Measurements from ENCODE around the gene NUP93.

NUP93 gene

DNA sequence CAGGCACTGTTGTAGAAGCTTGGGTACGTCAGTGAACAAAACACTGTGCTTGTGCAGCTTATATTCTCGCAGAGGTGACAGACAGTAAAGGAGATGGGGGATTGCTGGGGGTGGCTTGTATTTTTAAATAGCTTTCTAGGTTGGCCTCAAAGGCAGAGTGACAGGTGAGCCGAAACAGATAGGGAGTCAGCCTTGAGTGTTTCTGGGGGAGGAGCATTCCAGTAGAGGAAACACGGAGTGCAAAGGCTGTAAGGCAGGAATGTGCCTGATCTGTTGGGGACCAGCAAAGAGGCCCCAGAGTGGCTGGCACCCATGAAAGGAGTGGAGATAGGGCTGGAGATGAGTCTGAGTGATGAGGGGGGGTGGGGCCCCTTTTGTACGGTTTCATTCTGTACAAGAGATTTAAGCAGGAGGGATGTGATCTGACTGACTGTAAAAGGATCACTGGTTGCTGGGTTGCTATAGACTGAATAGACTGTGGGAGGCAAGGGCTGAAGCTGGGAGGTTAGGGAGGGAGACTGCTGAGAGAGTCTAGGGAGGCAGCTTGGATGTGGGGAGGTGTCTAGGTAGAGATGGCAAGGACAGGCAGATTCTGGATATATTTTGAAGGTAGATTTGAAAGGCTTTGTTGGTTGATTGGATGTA is 15.2 kb downstream of the NUP93 start:
- DNase-seq, result no peak

GRCh38 chr16:56747486-56748045 is 17.6 kb downstream of the NUP93 start:
- no peak for DNase-seq

GRCh38 chr16:56748191-56748590 is 18.3 kb downstream of the NUP93 start:
- no peak for DNase-seq

- no peak for DNase-seq
Measured at GRCh38 chr16:56748826-56749225, 18.9 kb downstream of the NUP93 start.

- DNase-seq, result no peak
Measured at GRCh38 chr16:56749672-56750491, 20.0 kb downstream of the NUP93 start.

DNA sequence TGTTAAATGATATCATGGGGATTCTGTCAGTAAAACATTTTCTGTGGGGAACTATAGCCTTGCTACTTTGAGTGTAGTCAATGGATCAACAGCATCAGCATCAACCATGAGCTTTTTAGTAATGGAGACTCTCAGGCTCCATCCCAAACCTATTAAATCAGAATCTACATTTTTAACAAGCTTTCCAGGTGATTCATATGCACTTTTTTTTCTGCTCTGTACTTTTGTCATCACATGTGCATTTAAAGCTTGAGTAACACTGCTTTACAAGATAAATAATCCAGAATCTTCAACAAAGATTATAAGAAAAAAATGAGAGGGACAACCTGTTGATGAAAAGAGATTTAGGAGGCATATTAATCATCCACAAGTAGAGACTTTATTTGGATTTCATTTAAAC is 23.5 kb downstream of the NUP93 start:
- no peak for DNase-seq

- DNase-seq, result no peak
Measured at GRCh38 chr16:56755038-56755437, 25.1 kb downstream of the NUP93 start.

DNA sequence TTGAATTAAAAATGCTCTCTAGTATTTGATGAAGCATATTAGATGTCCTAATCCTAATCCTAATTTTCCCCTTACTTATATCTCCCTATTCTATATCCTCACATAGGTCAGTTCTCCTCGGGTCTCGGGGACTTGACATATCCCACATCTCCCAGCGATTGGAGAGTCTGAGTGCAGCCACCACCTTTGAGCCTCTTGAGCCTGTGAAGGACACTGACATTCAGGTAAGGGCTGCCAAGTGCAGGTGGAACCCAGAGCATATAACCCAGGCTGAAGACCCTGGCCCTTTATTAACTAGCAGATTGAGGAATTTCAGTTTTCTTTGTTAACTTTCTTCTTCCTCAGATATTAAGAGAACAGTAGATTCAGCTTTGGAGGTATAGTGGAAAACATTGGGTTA is 28.5 kb downstream of the NUP93 start:
- no peak for DNase-seq

- no peak for DNase-seq
Measured at GRCh38 chr16:56758930-56759329, 29.0 kb downstream of the NUP93 start.

DNA sequence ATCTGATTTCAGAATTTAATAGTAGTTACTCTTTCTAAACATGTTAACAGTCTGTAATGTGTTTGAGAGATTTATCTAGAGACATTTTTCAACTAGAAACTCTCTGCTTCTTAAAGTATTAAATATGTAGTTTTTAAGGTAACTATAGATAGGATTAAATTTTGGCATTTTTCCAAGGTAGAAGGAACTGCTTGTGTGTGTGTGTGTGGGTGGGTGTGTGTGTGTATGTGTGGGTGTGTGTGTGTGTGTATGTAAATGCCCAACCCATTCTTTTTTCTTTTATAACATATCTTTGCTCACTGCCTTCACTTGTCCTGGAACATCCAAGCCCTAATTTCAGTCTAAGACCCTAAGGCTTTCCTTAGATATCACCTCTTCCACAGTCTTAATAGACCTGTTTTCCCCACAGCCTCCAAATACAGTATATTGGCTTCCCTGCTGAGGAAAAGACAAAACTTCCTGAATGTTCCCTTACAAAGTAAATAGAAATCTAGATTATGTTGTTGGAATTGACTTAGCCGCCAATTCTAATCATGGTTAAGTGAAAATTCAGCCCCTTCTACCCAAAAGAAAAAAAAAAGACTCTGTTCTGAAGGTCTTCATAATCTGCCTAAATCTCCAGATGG is 33.5 kb downstream of the NUP93 start:
- no peak for DNase-seq

GRCh38 chr16:56764835-56765234 is 34.9 kb downstream of the NUP93 start:
- no peak for DNase-seq

- no peak for DNase-seq
Measured at GRCh38 chr16:56765949-56766348, 36.0 kb downstream of the NUP93 start.

DNA sequence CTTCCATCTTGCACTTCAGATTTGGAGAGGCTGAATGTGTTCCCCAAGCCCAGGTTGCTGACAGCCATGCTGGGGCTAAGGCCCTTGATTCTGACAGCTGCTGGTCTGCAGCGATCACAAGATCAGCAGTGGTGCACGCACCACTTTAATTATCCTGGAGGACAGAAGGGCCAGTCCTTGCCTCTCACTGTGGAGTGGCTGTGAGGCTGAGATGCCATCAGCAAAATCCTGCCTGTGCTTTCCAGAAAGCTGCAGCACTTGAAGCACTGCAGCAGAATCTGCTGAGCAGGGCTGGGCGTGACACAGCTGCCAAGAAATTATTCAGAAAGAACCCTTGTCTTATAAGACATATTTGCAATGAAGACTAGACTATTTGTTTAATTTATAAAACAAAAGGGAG is 37.1 kb downstream of the NUP93 start:
- no peak for DNase-seq

- no peak for DNase-seq
Measured at GRCh38 chr16:56769677-56770076, 39.7 kb downstream of the NUP93 start.

DNA sequence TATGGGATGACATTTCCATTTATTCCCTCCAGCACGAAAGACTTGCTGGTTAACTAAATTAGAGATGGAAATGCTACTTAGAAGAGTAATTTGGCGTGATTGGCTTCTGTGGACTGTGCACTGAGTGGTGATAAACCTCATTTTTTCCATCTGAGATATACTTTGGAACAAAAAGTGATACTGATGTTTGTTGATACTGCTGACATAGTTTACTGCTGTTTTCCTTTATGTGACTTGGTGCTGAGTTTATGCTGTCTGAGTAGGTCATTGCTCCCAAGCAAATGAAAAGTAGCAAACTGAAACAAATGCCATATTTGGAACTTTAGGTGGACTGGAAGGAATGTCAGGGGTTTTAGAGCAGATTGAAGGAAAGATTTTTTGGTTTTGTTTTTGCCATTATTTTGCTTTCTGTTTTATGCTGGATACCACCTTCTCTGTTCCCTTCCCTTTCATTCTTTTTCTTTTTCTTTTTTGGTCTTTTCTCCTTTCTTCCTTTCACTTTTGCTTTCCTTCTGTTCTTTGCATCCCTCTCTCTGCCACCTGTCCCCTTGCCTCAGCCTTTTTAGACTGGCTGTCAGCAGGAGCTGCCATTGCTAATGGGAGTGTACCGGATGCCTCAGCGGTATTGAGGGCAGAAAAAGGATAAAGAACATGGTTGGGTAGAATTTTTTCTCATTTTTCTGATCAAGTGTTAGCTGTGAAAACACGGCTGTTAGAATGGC is 41.8 kb downstream of the NUP93 start:
- no peak for DNase-seq

GRCh38 chr16:56773532-56773931 is 43.6 kb downstream of the NUP93 start:
- no peak for DNase-seq

DNA sequence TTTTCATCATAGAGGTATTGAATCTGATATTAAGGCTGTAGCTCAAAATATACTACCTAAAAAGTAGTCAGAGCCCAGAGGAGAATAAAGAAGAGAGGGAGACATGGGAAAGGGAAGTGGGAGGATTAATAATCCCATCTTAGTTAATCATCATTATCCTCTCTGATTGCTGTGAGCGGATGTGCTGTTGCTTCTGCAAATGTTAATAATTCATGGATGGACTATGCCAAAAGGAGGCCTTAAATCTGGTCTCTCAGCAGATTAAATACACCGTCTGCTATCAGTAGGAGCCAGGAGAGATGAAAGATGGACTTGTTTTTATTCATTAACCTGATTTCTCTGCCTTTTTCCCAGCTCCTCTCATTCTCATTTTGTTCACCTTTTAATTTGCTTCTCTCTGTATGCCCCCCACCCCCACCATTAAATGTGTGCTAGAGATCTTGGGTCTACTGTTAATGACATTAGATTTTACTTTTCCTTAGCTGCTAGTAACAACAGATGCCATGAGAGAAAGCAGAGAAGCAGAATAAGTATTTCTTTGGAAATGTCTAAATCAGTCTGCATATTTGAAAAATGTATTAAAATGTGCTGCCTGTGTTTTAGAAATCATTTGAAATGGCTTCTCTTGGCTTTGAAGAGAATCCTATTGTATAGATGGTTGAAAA is 44.2 kb downstream of the NUP93 start:
- DNase-seq, result no peak

DNA sequence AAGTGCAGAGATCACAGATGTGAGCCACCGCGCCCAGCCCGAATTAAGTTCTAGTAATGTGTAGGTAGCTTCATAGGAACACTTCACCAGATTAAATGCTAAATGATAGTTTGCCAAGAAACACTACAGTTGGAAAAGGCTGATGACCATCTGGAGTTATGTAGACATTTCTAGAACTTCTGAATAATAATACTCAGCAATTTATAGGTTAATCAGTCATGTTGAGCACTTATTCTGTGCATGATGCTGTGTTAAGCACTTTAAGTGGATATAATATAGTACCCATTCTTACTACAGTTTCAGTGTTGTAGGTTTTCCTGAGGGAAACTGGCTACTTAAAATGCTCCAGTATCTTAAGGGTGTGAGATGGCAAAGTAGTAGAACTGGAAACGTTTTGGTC is 45.2 kb downstream of the NUP93 start:
- DNase-seq, result no peak

DNA sequence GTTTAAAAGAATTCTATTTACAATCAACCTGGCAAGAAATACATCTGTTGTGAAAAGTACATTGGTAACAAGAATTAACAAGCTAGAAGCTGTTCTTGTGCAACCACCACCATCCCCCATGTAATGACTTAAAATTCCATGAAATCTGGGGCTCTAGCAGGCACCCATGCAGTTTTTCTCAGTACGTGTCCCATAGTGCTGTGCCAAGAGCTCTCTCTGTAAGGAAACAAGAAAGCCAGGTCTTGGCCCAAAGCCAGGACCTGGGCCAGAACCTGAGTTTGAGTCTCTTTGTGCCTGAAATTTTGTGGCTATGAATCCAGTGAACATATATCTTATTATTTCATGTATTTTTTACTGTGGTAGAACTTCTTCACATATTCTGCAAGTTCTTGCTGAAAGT is 46.6 kb downstream of the NUP93 start:
- no peak for DNase-seq

DNA sequence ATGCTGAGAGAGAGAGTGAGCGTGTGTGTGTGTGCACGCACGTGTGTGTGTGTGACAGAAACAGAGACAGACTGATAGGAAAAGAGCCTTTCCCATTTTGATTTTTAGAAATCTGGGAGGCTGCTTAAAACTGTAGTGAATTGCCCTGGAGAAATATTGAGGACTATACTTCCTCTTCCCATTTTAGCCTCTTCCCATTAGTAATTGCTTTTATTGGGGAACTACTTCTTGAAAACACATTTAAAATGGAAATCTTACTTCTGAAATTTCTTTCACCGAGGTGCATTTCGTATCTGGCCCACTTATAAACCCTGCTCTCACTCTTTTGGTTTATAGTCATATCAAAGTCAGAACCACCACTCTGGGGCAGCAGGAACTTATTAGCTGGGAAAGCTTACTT is 47.1 kb downstream of the NUP93 start:
- no peak for DNase-seq

DNA sequence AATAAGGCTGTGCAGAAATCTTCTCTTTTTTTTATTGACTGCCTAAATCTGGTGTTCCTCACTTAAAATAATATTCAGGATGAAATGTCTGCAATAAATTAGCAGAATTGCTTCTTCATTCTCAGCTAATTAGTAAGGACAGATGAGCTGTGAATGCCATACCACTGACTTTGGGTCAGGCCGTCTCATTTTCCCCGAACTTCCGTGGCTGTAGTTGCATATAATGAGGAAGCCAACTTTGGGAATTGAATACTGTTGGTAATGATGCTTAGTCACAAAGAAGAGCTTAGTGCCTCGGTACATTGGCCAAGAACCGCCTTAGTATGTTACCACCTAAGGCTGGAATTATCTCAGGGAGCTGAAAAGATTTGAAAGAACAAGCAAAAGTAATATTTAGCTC is 47.6 kb downstream of the NUP93 start:
- DNase-seq, result no peak

- no peak for DNase-seq
Measured at GRCh38 chr16:56779906-56780305, 50.0 kb downstream of the NUP93 start.

DNA sequence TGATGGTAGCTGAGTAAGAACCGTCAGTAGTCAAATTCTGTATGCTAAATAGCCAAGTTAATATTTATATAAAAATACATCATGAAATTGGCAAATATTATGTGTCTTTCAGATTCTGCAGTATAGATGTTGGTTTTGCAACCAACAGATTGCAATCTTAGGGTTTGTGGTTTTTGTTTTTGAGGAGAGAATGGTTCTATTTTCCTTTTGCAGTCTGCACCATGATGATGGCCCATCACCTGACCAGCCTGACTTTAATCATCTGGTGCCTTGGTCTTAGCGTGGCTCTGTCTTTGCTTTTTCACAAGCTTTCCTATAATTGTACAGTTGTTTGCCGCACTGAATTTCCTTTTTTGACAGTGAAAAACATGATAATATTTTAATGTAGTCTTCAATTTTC is 50.7 kb downstream of the NUP93 start:
- DNase-seq, result no peak
